ENCODE measurements around the gene BHLHA15. TPM values are rescaled to one million over a fixed set of nuclear protein-coding genes. Genes with fewer than 3 reads are reported as not detected.

The BHLHA15 gene
- total RNA-seq (2022; extraction: Qiagen RNA extraction; ENCODE audit: low read depth), result 0.41 to 0.81 TPM (median 0.52 TPM) in 4 of 5 replicates, not detected in the other

DNA sequence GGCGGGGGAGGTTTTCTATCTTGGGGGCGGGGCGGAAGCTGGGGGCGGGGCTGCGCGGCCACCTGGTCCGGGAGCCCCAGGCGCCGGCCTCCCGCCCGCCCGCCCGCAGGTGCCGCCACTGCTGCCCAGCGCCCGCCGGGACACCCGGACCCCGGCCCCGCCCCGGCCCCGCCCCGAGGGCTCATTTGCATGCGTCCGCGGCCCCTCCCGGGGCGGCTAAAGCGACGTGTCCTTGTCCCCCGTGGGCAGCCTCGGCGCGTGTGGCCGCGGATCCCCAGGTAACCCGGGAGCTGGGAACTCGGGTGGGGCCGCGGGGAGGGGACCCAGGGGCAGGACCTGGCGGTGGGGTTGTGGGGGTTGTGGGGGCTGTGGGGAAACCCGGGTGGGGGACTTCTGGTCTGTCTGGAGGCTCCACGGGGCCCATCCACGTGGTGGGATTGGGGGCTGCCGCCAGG, at the start of gene BHLHA15:
TSS of gene BHLHA15 (plus strand) at position 219 of the 455 bp plus-strand sequence. CDS start 871 bp downstream, outside the sequence.

DNA sequence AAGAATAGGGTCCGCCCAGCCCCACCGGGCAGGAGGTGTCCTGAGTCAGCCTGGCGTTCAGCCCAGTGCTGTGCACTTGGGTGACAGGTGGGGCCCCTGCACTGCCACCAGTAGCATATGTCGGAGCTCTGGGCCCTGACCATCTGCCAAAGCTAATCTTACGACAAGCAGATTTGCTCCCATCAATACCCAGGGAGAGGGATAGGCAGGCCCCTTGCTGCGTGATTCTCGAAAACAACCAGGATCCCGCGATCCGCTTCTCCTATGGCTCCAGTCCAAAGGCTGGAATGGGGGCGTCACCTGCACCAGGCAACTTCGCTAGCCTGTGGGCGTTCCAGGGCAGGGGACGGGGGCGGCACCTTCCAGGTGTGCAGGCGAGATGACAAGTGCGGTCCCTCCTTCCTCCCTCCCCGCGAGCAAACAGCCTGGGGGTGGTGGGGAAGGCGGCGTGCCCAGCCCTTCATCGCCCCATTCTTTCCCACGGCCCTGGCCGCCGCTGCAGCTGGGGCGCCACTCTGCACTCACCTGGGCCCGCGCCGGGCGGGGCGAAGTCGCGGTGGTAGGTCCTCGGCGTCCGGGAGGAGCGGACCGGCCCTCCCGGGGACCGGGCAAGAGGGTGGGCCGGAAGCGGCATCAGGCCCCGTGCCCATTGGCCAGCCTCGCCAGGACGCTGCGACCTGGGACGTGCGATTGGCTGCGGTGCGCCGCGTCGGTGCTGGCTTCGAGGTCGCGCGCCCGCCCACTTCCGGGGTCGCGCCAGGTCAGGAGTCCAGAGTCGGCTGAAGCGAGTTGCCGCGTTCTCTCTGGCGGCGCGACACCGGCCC, 40.6 kb downstream of the BHLHA15 start, which contains the start of gene TECPR1:
TSS of gene TECPR1 (minus strand) at position 632 of the 824 bp plus-strand sequence. CDS start 6,086 bp downstream, outside the sequence.

Other genes starting within 250 kb of the BHLHA15 start
- gene OCM2, start 221.2 kb upstream of the BHLHA15 start, total RNA-seq (2022; extraction: Qiagen RNA extraction; ENCODE audit: low read depth), result not detected in 5 replicates
- 9.0 to 13.4 TPM (median 10.7 TPM) in 5 replicates for gene LMTK2, start 104.6 kb upstream of the BHLHA15 start, total RNA-seq (2022; extraction: Qiagen RNA extraction; ENCODE audit: low read depth)
- 6.5 to 12.1 TPM (median 8.6 TPM) in 5 replicates for gene TECPR1, start 40.8 kb downstream of the BHLHA15 start, total RNA-seq (2022; extraction: Qiagen RNA extraction; ENCODE audit: low read depth)
- gene BRI3, start 70.2 kb downstream of the BHLHA15 start, total RNA-seq (2022; extraction: Qiagen RNA extraction; ENCODE audit: low read depth), result 94.5 to 188 TPM (median 154 TPM) in 5 replicates
- 50.8 to 56.2 TPM (median 55.3 TPM) in 5 replicates for gene BAIAP2L1, start 189.7 kb downstream of the BHLHA15 start, total RNA-seq (2022; extraction: Qiagen RNA extraction; ENCODE audit: low read depth)